ENCODE results near the gene ITPR1.

The ITPR1 gene

DNA sequence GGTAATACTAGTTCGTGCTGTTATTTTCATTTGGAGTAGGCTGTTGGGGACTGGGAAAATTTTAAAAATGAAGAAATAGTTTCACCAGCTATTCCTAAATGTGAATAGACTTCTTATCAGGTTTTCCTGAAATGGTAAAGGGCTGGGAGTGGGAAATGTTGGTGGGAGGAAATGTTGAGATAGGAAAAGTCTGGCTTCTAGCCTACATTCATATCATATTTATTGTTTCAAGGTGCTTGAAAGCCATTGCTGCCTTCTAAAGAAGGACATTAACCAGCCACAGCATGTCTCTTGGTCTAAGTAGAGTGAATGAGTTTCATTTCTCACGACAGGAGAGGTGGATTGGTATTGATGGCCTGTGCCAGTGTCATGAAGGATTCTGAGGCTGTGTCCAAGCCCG, 288.9 kb downstream of the ITPR1 start:
- no peak for DNase-seq (ENCODE audit: low read depth)

DNA sequence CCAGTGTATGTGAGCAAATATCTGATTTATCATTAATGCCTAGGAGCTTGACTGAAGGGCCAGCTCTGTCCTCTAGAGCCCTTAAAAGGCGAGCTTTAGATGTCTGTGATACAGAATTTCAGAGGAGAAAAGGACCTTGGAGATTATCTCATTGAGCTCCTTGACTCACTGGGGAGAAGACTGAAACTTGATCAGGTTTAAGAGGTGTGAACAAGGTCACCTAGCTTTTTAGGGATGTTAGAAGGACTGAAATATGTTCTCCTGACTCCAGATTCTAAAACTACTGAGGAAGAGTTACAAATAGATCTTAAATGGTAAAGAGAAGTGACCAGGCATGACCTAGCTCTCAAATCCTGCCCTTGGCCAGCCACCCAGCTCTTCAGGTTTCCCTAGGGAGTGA, 292.4 kb downstream of the ITPR1 start:
- no peak for DNase-seq (ENCODE audit: low read depth)

DNA sequence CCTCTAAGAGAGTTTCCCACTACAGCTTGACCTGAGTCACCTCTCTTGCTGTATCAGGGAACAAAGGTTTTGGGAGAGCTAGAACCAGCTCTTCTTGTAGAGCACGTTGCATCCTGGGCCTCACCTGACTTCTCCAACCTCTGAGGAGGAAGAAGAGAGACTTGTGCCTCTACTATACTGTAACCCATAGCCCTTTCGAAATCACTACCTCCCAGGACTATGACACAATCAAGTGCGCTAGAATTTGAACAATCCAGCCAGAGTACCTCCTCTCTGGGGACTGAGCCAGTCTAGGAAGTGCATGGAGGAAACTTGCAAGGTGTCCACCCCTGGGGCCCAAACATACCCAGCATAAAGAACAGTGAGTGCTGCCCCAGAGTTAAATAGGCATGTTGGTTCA, 293.3 kb downstream of the ITPR1 start:
- no peak for DNase-seq (ENCODE audit: low read depth)

DNA sequence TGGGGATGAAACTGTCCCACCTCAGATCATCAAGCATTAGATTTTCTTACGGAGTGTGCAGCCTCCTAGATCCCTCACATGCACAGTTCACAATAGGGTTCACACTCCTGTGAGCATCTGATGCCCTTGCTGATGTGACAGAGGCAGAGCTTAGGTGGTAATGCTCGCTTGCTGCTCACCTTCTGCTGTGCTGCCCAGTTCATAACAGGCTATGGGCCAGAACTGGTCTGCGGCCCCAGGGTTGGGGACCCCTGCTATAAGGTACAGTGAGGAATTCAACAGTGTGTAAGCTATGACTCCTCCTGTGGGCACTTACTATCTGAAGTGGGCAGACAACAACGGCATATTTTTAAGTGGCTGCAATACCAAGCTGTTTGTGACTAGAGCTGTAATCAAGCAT, 298.2 kb downstream of the ITPR1 start:
- no peak for DNase-seq (ENCODE audit: low read depth)

DNA sequence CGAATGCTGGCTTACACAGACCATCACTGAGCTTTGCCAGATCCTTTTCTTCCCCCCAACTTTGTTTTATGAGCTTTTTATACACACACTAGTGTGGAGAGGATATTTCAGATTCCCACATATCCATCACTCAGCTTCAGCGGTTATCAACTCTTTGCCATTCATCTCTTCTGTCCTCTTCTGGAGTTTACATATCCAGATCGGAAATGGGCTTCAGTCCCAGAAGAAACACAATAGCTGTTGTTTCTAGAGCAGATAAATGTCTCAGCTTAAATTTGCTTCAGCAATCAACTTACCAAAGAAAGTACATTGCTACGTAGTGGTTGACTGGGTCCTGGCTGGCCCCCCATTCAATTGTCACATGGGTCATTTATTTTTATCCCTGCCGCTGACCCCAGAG, 300.2 kb downstream of the ITPR1 start:
- no peak for DNase-seq (ENCODE audit: low read depth)

DNA sequence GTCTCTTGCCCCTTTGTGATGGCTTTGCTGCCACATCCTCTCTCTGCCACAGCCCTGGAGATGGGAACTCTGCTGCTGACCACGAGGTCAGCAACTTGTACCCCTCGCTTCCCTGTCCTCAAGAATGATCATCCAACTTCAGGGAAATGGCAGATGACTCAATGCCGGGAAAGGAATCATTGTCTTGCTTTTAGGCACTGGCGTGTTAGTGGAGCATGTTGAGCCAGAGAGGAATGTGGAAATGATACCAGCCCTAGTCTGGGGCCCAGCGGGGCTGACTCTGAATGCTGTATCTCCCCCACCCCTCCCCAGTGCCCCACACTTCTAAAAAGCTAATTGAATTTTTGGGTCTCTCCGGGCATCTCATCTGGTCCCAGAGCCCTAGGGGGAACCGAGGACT, 301.2 kb downstream of the ITPR1 start:
- no peak for DNase-seq (ENCODE audit: low read depth)

DNA sequence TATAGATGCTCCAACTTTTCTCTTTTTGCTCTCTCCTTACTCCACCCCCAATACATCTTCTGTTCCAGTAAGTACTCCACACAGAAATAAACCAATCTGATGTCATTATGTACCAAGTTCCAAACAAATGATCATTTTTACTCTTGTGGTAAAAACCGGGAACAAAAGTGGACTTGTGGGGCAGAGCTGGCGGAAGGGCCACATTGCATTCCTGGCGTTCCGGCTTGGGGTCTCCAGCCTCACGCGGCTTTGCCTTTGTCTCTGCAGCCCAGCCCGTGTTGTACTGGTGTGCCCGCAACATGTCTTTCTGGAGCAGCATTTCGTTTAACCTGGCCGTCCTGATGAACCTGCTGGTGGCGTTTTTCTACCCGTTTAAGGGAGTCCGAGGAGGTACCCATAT, 301.6 kb downstream of the ITPR1 start:
- DNase-seq (ENCODE audit: low read depth) = no peak

DNA sequence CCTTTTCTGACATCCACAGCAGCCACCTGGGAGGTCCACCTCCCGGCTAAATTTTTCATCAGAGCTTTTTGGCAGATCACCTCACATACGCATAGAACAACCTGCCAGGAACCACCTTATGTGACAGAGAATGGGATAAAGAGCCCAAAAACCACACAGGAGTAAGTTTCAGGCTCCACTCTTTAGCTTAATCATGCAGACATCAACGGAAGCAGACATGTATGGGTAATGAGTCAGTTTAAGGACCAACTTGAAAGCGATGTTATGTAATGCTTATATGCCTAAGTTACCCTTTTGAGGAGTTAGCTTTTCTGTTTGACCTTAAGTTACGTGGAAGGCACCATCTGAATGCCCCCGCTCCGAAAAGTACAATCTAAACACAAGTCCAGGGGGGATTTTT, 302.8 kb downstream of the ITPR1 start:
- no peak for DNase-seq (ENCODE audit: low read depth)

DNA sequence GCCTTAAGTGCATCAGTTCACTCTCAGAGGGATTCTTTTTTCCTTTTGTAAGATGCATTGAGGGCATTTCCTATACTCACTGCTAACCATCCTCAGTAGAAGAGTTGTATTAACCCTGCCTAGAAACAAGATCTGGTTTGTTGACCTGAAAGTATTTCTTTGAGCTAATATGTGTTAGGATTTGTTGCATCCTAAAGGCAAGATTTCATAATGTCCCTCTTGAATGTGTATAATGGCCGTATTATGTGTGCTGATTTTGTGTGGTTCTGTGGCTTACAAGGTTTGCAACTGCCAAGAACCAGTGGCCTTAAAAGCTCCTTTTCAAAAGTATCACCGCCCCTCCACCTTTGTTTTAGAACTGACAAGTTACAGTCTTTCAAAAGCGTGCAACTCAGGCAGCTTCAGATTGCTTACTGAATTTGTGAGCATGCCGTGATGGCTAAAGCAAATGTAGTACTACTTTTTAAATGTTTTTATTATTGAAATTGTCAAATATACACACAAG, 304.1 kb downstream of the ITPR1 start:
- DNase-seq (ENCODE audit: low read depth) = no peak

DNA sequence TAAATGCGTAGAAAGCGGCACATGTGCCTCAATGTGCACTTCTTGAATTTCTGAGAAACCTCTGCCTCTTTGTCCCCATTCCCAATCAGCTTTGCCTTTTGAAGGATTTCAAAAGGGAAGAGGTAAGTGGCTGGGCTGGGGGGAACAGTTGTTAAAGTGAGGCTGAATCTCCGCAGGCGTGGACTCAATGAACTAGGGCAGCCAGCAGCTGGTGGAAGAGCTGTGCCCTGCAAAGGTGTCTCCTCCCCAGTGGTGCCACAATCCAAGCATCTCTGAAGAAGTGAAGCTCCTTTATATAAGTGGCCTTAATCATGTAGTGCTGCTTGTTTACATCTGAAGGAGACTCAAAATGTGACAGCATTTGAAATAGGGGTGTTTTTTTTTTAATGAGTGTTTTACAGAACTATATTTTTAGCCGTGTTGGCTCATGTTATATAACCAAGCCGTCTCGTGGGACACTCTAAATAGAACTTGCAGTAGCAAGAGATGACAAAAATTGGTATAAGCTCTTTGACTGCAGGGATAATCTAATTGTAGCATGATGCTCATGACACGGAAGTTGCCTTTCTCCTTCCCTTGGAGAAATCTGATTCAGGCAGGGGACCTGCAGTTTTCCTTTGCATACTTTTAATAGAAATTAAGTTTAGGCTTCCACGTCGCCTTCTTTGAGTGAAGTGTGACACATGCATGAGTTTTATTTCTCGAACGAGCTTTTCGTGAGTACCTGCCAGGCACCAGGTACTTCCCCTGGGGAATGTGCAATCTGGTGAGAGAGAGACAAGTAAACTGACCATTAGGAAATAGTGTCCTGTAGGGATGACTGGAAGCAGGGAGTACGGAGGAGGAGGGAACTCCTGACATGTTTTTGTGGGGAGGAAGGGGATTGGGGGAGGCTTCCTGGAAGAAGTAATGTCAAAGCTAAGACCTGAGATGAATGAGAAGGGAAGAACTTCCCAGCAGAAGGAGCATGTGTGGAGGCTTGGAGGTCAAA, 306.4 kb downstream of the ITPR1 start:
- DNase-seq (ENCODE audit: low read depth) = no peak

DNA sequence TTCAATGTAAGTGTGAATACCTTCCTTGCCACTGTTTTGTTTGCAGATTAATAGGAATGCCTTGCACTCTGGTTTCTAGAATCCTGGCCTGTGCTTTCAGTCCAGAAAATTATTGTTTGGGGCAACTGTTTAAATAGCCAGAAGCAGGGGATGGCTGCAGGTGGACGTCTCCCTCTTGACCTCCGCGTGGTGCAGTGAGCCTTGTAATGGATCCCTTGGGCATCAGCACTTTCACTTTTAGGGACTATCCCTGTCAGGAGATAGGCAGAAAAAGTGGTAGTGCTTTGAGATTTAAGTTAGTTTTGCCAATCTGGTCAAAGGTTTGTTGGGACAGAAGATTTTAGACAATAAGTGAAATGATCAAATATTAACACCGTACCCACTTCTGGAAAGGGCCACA, 307.4 kb downstream of the ITPR1 start:
- no peak for DNase-seq (ENCODE audit: low read depth)

DNA sequence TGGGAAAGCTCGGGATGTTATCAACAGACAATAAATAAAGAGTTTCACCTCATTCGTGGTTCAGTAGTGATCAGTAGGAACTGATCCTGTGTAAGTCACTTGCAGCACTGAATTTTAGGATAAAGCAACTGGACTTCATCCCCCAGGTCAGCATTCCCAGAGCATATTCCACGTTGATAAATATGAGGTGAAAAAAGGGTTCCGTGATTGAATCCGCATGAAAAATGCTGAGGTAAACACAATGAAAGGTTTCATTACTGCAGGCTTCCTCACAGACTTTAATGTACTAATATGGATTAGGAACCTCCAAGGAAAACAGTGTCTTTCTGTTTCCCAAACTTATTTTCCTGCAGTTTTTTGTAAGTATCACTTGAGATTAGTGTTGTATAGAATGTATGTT, 308.7 kb downstream of the ITPR1 start:
- DNase-seq (ENCODE audit: low read depth) = no peak

DNA sequence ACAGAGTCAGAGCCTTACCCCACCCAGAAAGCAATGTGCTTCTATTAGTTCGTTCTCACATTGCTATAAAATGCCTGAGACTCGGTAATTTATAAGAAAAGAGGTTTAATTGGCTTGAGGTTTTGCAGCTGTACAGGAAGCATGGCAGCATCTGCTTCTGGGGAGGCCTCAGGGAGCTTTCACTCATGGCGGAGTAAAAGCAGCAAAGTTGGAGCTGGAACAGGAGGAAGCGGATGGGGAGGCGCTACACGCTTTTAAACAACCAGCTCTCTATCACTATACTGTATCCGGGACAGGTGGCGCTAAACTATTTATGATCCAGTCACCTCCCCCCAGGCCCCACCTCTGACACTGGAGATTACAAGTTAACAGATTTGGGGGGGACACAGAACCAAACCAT, 309.8 kb downstream of the ITPR1 start:
- DNase-seq (ENCODE audit: low read depth) = no peak

DNA sequence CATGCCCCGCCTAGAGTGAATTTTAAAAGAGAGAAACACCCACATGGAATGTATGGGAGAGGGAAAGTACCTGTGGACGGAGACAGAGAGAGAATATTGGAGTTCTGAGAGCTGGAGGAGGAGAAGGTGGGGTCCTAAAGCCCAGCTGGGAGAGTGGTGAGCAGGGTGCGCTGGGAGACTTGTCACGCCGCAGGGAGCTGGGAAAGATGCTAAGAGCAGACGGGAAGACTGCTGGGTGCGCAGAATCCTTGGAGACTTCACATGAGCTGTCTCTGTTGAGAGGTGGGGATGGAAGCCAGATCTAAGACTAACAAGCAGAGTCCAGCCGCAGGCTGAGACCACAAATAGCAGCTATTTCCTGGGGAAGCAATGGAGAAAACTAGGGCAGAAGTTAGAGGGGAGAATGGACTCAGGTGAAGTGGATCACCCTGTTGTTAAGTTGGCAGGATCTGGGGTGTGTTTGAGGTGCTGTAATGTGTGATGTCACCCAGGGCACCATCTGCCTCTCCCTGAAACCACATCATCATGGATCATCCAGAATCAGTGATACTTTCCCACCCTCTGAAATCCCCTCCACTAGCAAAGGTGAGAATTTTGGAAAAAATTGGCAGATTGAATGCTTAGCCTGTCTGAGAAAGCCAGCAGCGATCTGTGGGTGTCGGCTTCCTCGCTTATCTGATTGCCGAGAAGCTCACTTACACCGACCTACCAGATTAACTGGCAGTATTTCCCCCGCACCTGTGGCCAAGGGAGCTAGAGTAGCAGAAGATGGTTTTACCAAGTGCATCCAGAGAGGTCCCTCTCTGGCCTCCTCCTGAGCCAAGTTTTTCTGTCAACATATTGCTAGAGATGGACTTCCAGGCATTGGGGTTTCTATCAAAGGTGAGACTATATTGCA, 311.3 kb downstream of the ITPR1 start:
- DNase-seq (ENCODE audit: low read depth) = no peak

DNA sequence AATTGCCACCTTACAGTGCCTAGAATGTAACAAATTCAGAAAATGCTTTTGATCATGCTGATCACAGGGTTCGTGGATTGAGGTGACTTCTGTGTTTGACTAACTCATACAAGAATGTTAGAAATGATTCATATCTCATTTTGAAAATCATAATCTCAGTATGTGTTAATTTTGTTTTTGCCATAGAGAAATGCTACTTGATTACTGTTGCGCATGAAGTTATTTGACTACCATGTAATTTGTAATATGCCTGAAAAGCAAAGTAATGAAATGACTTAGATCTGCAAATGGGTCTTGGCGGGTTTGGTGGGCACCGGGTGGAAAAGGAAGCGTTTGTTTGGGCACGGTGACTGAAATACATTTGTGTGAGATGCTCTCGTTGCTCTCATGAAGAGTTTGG, 312.5 kb downstream of the ITPR1 start:
- DNase-seq (ENCODE audit: low read depth) = no peak

DNA sequence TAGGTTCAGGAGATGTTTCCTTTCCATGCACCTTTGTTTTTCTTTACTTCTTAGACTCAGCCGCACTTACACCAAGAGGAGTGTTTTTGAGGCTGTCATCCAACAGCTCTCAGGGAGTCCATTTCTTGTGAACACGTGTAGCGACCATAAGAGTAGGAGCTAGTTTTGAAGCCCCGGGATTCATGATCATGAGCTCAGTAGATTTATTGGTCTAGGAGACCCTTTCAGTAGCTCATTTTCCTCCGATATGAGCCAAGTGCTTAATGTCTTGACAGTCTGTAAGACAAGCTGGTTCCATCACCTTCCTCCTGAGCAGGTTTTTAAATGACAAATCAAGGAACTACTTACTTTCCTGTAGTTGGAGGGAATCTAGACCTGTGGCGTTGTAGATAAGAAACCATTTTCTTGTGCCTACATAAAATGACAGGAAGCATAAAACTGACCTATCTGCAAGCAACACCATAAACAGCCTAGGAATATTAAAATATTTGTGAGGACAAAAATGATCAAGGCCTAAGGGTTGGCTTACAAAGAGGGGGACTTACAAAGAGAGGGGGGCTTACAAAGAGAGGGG, 313.5 kb downstream of the ITPR1 start:
- no peak for DNase-seq (ENCODE audit: low read depth)

DNA sequence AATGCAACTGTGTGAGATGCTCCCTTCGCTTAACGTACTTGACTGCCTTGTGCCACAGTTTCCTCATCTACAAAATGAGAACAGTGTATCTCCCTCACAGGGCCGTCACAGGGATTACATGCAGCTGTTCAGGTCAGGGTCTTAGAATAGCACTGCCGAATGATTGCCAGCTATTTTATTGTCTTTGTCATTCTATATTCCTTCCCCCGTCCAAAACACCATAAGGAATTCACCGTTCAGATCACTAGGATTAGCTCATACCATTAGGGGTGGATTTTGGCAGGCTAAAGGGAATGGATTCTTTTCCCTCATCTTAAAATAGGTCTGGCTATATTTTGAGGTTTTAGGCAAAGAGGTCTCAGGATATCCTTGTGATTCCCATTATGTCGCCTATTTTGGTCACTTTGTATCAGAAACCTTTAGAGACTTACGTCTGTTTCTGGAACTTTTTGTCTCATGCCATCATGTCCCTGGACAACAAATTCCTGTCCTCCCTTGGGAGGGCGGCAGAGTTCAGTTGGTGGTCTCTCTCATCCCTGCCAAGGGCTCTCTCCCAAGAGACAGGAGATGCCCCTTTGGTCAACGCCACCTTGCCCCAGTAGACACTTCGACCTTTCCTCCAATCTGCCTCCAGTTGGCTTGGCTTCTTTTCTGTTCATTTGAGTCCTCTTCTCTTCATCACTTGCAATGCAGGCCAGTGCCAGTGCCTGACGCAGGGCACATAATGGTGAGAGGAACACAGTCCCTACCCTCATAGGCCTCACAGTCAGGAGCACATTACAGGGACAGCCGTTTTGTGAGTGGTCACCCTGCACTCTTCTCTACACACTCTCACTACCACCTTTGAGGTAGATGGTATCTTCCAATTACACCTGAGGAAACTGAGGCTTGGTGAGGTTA, 314.5 kb downstream of the ITPR1 start:
- no peak for DNase-seq (ENCODE audit: low read depth)

DNA sequence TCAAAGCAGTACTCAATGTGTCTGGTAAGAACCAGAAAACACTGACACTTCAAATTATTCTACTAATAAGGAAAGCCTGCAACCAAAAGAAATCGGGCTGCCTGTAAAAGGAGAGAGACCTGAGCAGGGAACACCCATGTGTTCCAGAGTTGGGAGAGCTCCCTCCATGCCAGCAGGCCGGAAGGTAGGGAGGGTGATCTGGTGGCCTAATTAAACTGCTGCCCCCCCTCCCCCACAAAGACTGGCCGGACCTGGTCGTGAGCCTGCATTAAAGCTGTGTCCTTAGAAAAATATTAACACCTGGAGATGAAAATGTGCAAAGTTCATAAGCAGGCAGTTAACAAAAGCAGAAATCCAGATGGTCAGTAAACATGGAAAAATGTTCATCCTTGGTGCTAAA, 315.5 kb downstream of the ITPR1 start:
- no peak for DNase-seq (ENCODE audit: low read depth)

DNA sequence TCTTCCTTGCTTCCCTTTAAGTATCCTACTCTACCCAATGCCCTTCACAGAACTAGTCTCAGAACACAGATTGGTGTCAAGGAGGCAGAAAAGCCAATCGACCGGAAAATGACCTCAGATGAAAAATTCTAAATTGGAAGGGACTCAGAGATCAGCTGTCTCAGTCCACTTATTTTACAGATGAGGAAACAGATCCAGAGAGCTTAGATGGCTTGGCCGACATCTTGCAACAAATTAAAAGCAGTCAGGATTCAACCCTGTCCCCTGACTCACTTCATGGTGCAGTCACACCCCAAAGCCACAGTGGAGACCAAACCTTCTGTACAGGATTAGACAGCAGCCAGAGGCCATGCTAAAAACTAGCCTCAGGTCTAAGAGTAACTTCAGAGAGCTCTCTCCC, 316.8 kb downstream of the ITPR1 start:
- DNase-seq (ENCODE audit: low read depth) = no peak

DNA sequence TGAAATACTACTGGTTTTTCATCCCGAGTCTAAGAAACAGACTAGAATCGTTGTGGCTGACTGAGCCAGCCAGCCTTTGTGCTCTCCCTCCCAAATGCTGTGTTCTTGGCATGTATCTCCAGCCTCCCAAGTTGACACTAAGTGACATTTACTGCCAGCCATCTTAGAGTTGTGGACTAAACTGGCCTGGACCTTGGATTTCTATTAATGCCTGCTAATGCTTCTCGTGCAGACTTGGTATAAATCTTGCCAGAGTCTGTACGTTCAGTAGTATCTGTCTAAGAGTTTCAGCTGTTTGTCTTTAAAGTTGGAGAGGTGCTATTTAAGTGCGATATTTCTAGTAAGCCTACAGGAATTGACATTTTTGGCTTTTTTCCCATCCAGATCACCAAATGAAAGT, 319.4 kb downstream of the ITPR1 start:
- no peak for DNase-seq (ENCODE audit: low read depth)

DNA sequence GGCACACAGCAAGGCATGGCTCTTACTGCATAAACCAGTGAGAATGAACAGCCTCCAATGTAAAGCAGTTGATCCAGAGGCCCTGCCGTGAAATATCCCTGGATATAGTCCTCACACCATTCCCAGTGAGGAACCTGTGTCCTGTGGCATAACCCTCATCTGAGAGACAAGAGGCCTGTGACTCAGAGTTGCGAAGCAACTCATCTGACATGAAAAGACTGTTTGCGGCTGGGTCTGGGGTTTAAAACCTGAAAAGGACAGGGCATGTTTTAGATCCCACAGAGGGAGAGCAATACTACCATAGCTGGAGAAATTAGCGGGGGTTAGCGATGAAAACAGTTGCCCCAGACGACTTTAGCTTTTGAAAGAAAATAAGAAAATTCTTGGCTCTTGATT, 320.8 kb downstream of the ITPR1 start:
- no peak for DNase-seq (ENCODE audit: low read depth)

Data from GM04503 (cell line).